H1 (cell line): ENCODE data around the gene ANXA2. TPM values are rescaled to one million over a fixed set of nuclear protein-coding genes. Genes with fewer than 3 reads are reported as not detected.

Source experiments
- polyA plus RNA-seq, 7 experiments: library from polyadenylated mRNA; depleted of rRNA in 3 of 7; stranded (reverse) in 5 of 7; unstranded in 2 of 7; fragments of >200 nt in 5 of 7; fragments of 200-250 nt in 2 of 7; gene quantifications; 1 replicate in 5 of 7; 2 replicates in 1 of 7; 4 replicates in 1 of 7; pipeline versions ENCODE4 v1.2.1 to v1.2.3, GENCODE V29; 2011 to 2013; ENCODE audit warnings: missing spikeins in 2 of 7, mixed read lengths in 2 of 7
- total RNA-seq: library from RNA; stranded (reverse); fragmentation: NEBNext Ultra II Directional; extraction: Animal tissue kit (Norgen Biotek cat#: 25700); gene quantifications from 2 replicates; pipeline ENCODE4 v1.2.1, GENCODE V29; 2021
- TF ChIP-seq, protein P1 (sequence below): fragments of 300-600 bp; sonication (generic); IDR thresholded peaks from 2 replicates; pipeline ENCODE4 v1.7.1; 2012; ENCODE audit warnings: low read length, moderate library complexity, mild to moderate bottlenecking, inconsistent platforms; ENCODE audit not compliant: insufficient replicate concordance

Gene ANXA2
- total and polyA plus RNA-seq, 2 of the 8 experiments (the other 6 are each of a cell fraction or from before 2014, with no cell fraction given): 178 to 217 TPM

DNA sequence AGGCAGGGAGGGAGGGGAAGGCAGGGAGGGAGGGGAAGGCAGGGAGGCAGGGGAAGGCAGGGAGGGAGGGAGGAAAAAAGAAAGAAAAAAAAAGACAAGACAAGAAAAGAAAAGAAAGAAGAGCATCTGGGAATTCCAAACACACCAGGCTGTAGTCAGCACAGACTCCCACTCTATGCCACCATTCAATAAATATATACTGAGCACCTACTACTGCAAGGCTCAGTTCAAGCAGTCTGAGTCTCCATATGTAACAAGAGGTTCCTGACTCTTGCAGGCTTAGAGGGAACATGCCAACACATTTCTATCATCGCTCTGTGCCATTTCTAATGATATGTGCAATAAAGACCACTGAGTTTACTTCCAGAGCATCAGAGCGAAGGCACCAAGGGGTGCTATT, 47.7 kb downstream of the ANXA2 start (continued):
- TF ChIP-seq, protein P1, sequence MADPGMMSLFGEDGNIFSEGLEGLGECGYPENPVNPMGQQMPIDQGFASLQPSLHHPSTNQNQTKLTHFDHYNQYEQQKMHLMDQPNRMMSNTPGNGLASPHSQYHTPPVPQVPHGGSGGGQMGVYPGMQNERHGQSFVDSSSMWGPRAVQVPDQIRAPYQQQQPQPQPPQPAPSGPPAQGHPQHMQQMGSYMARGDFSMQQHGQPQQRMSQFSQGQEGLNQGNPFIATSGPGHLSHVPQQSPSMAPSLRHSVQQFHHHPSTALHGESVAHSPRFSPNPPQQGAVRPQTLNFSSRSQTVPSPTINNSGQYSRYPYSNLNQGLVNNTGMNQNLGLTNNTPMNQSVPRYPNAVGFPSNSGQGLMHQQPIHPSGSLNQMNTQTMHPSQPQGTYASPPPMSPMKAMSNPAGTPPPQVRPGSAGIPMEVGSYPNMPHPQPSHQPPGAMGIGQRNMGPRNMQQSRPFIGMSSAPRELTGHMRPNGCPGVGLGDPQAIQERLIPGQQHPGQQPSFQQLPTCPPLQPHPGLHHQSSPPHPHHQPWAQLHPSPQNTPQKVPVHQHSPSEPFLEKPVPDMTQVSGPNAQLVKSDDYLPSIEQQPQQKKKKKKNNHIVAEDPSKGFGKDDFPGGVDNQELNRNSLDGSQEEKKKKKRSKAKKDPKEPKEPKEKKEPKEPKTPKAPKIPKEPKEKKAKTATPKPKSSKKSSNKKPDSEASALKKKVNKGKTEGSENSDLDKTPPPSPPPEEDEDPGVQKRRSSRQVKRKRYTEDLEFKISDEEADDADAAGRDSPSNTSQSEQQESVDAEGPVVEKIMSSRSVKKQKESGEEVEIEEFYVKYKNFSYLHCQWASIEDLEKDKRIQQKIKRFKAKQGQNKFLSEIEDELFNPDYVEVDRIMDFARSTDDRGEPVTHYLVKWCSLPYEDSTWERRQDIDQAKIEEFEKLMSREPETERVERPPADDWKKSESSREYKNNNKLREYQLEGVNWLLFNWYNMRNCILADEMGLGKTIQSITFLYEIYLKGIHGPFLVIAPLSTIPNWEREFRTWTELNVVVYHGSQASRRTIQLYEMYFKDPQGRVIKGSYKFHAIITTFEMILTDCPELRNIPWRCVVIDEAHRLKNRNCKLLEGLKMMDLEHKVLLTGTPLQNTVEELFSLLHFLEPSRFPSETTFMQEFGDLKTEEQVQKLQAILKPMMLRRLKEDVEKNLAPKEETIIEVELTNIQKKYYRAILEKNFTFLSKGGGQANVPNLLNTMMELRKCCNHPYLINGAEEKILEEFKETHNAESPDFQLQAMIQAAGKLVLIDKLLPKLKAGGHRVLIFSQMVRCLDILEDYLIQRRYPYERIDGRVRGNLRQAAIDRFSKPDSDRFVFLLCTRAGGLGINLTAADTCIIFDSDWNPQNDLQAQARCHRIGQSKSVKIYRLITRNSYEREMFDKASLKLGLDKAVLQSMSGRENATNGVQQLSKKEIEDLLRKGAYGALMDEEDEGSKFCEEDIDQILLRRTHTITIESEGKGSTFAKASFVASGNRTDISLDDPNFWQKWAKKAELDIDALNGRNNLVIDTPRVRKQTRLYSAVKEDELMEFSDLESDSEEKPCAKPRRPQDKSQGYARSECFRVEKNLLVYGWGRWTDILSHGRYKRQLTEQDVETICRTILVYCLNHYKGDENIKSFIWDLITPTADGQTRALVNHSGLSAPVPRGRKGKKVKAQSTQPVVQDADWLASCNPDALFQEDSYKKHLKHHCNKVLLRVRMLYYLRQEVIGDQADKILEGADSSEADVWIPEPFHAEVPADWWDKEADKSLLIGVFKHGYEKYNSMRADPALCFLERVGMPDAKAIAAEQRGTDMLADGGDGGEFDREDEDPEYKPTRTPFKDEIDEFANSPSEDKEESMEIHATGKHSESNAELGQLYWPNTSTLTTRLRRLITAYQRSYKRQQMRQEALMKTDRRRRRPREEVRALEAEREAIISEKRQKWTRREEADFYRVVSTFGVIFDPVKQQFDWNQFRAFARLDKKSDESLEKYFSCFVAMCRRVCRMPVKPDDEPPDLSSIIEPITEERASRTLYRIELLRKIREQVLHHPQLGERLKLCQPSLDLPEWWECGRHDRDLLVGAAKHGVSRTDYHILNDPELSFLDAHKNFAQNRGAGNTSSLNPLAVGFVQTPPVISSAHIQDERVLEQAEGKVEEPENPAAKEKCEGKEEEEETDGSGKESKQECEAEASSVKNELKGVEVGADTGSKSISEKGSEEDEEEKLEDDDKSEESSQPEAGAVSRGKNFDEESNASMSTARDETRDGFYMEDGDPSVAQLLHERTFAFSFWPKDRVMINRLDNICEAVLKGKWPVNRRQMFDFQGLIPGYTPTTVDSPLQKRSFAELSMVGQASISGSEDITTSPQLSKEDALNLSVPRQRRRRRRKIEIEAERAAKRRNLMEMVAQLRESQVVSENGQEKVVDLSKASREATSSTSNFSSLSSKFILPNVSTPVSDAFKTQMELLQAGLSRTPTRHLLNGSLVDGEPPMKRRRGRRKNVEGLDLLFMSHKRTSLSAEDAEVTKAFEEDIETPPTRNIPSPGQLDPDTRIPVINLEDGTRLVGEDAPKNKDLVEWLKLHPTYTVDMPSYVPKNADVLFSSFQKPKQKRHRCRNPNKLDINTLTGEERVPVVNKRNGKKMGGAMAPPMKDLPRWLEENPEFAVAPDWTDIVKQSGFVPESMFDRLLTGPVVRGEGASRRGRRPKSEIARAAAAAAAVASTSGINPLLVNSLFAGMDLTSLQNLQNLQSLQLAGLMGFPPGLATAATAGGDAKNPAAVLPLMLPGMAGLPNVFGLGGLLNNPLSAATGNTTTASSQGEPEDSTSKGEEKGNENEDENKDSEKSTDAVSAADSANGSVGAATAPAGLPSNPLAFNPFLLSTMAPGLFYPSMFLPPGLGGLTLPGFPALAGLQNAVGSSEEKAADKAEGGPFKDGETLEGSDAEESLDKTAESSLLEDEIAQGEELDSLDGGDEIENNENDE: no peak
